Measurements from ENCODE around the gene MALAT1.

- TF ChIP-seq CTCF (IDR thresholded peaks at IDR 0.05) = no peak
- no peak for TF ChIP-seq POLR2A (IDR thresholded peaks at IDR 0.05)
These were observed 27.9 kb downstream of the MALAT1 start for GRCh38 chr11:65526744-65527143.

All from heart left ventricle (tissue), 13 donors.